ENCODE results near the gene PCNT.
A peak's percentile ranks its signal among the peaks of the same experiment; 100 is the strongest.
"Not testable (repeated sequence)": the region's sequence is repeated elsewhere in the genome, so short reads cannot be mapped to it uniquely, and the experiment has no call there.

PCNT gene

DNA sequence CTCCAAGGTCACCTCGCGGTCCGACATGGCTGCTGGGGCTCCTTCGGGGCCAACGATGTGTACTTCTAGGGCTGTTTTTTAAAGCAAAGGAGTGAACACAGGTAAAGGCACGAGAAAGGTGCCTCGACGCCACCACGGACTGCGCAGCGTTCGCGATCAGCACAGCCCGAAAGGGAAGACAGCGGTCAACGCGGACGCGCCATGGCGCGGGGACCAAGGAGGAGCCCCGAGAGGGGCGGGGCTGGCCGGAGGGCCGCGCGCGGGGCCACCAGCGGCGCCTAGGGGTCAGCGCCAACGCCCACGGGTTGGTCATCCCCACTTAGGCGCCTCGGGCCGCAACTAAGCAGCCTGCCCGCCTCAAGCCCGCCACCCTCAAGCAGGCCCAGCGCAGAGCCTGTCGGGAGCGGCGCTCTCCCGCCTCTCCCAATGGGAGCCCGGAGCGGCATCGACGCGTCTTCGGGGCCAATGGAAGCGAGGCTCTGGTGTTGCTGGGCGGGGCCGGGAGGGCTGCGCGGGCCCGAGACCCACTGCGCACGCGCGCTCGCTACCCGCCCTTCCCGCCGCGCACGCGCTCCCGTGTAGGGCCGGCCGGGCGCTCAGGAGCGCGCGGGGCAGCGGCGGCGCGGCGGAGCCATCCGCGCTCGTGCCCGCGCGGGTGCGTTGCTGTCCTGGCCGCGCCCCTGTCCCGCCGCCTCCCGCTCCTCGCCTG, 134.5 kb downstream of the PCNT start, which contains the start of gene DIP2A:
Gene DIP2A (plus strand): TSS at position 577 of the 709 bp plus-strand sequence. CDS start 241 bp downstream, outside the sequence.
- H3K4me3 ChIP-seq (ENCODE audit: control insufficient read depth, low read depth, low read length): peak within 1 kb of the TSS; percentile 82
- TF ChIP-seq, protein P1, sequence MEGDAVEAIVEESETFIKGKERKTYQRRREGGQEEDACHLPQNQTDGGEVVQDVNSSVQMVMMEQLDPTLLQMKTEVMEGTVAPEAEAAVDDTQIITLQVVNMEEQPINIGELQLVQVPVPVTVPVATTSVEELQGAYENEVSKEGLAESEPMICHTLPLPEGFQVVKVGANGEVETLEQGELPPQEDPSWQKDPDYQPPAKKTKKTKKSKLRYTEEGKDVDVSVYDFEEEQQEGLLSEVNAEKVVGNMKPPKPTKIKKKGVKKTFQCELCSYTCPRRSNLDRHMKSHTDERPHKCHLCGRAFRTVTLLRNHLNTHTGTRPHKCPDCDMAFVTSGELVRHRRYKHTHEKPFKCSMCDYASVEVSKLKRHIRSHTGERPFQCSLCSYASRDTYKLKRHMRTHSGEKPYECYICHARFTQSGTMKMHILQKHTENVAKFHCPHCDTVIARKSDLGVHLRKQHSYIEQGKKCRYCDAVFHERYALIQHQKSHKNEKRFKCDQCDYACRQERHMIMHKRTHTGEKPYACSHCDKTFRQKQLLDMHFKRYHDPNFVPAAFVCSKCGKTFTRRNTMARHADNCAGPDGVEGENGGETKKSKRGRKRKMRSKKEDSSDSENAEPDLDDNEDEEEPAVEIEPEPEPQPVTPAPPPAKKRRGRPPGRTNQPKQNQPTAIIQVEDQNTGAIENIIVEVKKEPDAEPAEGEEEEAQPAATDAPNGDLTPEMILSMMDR (IDR thresholded peaks at IDR 0.05; ENCODE audit: control insufficient read depth, insufficient read depth, low read depth, low read length, missing control alignments): no peak
- peak; percentile 83 for DNase-seq (ENCODE audit: low read depth)

DNA sequence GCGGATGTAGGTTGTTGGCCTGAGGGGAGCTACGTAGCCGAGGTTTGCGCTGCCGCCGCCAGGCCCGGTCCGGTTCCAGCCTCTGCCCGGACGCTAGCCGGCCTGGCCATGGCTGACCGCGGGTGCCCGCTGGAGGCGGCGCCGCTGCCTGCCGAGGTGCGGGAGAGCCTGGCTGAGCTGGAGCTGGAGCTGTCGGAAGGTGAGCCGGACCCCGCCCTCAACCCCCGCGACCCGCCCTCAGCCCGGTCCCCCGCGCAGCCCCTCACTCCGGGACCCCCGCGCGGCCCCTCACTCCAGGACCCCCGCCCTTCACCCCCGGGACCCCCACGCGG, 135.0 kb downstream of the PCNT start:
- TF ChIP-seq, protein P1 (IDR thresholded peaks at IDR 0.05; ENCODE audit: control insufficient read depth, insufficient read depth, low read depth, low read length, missing control alignments): no peak
- peak overlapping the region; percentile 82 for H3K4me3 ChIP-seq (ENCODE audit: control insufficient read depth, low read depth, low read length)

DNA sequence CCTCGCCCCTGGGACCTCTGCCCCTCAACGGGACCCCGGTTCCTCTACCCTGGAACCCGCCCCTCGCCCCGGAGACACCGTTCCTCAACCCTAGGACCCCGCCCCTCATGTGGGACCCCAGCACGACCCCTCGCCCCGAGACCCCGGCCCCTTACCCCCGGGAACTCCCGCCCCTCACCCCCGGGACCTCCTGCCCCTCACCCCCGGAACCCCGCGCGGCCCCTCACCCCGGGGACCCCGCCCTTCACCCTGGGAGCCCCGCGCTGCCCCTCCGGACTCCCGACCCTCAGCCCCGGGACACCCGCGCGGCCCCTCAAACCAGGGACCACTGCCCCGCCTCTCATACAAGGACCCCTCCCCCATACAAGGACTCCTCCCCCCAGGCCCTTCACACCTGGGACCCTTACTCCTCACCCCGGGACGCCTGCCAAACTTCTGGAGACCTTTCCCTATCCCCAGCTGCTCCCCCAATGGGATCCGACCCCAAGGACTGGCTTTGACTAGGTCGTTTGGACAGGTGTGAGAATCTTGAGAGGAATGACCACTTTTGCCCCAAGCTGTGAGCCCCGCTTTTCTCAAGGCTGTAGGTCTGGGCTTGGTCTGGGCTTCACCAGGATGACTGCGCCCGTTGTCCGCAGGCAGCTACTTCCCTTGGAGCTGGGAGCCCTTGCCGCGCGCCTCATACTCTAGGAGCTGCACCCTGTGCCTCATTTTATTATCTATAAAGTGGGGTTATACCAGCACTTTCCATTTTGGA, 135.6 kb downstream of the PCNT start:
- TF ChIP-seq, protein P1 (IDR thresholded peaks at IDR 0.05; ENCODE audit: control insufficient read depth, insufficient read depth, low read depth, low read length, missing control alignments): no peak
- H3K4me3 ChIP-seq (ENCODE audit: control insufficient read depth, low read depth, low read length): peak overlapping the region; percentile 82
- DNase-seq (ENCODE audit: low read depth): no peak

More for the DNA sequence above, 135.0 kb downstream of the PCNT start:
- DNase-seq (ENCODE audit: low read depth): no peak

DNA sequence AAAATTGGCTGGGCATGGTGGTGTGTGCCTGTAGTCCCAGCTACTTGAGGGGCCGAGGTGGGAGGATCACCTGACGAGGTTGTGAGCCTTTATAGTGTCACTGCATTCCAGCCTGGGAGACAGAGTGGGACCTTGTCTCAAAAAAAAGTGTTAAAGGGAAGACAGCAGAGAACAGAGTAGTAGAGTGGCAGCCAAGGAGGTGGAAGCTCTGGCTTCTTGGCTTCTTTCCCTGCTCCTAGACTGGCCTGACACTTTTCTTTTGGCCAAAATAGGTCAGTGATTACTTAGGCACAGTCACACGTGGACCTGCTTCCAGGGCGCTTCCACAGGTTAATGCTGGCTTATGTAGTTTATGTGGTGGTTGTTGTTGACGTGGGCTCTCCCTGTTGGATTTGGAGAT, 138.0 kb downstream of the PCNT start:
- no peak for DNase-seq (ENCODE audit: low read depth)

DNA sequence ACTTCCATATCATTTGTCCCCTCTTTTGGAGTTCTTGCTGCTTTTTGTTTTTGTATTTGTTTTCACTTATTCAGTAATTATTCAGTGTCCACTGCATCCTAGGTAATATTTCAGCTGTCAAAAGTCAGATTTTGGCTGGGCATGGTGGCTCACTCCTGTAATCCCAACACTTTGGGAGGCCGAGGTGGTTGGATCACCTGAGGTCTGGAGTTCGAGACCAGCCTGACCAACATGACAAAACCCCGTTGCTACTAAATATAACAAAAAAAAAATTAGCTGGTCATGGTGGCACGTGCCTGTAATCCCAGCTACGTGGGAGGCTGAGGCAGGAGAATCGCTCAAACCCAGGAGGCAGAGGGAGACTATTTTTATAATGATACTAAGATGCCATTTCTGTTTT, 141.2 kb downstream of the PCNT start:
- not testable (repeated sequence) for DNase-seq (ENCODE audit: low read depth); H3K4me3 ChIP-seq (ENCODE audit: control insufficient read depth, low read depth, low read length)

More for the DNA sequence above, 138.0 kb downstream of the PCNT start:
- no peak overlapping the region for H3K4me3 ChIP-seq (ENCODE audit: control insufficient read depth, low read depth, low read length)
- TF ChIP-seq, protein P1 (IDR thresholded peaks at IDR 0.05; ENCODE audit: control insufficient read depth, insufficient read depth, low read depth, low read length, missing control alignments): no peak

DNA sequence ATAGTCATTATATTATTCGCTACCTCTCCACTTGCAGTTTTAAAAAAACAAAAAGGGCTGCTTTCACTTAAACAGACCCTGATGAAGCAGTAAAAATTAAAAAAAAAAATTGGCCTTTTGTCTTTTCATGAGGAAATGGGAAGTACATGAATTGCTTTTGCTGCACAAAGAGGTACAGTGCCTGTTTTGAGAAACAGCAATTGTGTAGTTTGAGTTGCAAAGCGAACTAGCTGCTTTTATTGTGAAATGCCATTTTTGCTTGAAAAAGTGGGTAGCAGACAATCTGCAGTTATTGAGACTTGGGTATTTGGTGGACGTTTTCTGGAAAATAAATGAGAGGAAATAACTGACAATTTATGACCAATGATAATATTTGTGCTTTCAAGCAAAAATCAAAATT, 141.7 kb downstream of the PCNT start:
- TF ChIP-seq, protein P1 (IDR thresholded peaks at IDR 0.05; ENCODE audit: control insufficient read depth, insufficient read depth, low read depth, low read length, missing control alignments): no peak
- DNase-seq (ENCODE audit: low read depth): no peak

DNA sequence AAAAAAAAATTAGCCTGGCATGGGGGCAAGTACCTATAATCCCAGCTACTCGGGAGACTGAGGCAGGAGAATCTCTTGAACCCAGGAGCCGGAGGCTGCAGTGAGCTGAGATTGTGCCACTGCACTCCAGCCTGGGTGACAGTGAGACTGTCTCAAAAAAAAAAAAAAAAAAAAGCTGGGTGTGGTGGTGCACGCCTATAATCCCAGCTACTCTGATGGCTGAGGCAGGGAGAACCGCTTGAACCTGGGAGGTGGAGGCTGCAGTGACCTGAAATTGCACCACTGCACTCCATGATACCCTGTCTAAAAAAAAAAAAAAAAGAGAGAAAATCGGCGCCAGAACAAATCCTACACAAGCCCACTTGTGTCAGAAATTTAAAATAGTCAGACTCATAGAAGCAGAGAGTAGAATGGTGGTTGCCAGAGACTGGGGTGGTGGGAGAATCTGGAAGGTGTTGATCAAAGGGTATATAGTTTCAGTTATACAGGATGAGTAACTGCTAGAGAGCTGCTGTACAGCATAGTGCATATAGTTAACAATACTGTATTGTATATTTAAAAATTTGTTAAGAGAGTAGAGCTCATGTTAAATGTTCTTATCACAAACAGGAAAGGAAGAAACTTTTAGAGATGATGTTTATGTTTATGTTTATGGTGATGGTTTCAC, 144.3 kb downstream of the PCNT start:
- H3K4me3 ChIP-seq (ENCODE audit: control insufficient read depth, low read depth, low read length): no peak overlapping the region
- TF ChIP-seq, protein P1 (IDR thresholded peaks at IDR 0.05; ENCODE audit: control insufficient read depth, insufficient read depth, low read depth, low read length, missing control alignments): no peak

More for the DNA sequence above, 141.7 kb downstream of the PCNT start:
- H3K4me3 ChIP-seq (ENCODE audit: control insufficient read depth, low read depth, low read length): no peak overlapping the region

More for the DNA sequence above, 144.3 kb downstream of the PCNT start:
- no peak for DNase-seq (ENCODE audit: low read depth)

Data from AG09309 (cell line).